ENCODE data around the gene CCR6.
"Not testable (repeated sequence)": the region's sequence is repeated elsewhere in the genome, so short reads cannot be mapped to it uniquely, and the experiment has no call there.

The CCR6 gene

DNA sequence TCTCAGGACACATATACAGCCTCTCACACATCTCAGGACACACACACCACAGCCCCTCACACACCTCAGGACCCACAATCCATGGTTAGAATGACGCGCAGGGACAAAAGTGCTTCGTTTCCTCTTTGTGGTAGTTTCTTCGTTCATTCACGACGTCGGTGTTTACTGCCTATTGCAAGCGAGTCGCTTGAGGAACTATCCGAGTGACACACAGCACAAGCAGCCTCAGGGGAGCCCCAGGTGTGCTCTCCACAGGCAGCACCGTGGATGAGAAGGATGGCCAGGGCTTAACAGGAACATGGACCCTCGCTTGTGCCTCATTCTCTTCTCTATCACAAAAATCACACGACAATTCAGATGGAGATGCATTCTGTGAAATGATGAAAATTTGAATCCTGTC lies 47.0 kb downstream of the CCR6 start:
- DNase-seq (ENCODE audit: low read depth): not testable (repeated sequence)

DNA sequence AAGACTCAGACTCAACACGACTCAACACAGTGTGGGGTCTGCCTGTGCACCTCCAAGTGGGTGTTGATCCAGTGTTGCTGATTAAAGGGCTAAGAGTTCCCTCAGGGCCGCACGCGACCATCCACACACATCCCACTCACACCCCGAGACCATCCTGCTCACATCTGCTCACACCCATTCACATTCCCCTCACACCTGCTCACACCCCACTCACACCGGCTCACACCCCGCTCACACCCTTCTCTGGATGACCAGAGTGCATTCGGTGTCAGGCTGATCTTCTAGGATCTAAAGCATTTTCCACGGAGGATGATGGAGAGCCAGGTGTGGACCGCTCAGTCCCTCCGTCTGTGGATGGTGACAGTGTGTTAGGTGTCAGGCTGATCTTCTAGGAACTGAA lies 48.4 kb downstream of the CCR6 start:
- not testable (repeated sequence) for DNase-seq (ENCODE audit: low read depth)

DNA sequence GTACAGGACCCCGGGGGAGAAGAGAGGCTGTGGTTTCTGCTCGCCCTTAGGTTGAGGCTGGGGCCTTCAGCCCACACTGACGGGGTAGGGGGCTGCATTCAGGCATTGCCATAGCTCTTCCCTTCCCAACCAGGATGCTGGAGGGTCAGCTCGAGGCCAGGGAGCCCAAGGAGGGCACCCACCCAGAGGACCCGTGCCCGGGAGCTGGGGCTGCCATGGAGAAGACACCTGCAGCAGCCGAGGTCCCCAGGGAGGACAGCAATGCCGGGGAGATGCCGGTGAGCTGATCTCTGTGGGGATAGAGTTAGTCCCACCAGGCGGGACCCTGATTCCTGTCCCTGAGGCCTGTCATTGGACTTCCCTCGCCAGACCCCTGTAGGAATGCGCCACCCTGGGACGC lies 49.1 kb downstream of the CCR6 start:
- not testable (repeated sequence) for DNase-seq (ENCODE audit: low read depth)

DNA sequence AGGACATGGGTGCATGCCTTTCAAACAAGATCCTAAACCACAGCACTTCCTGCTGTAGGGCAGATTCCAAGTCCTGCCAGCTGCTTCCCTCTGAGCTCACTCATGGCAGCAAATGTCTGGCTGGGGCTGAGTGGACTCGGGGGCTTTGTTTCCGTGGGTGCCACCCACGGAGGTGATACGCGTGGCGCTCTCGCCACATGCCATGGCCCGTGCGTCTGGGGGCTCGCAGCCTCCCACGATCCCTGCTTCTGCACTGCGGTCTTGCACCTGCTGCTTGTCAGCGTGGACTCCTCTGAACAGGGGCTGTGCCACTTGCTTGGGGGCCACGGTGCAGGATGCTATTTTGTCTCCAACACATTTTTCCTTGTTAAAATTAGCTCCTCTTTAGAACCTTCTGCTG lies 54.4 kb downstream of the CCR6 start:
- not testable (repeated sequence) for DNase-seq (ENCODE audit: low read depth)

DNA sequence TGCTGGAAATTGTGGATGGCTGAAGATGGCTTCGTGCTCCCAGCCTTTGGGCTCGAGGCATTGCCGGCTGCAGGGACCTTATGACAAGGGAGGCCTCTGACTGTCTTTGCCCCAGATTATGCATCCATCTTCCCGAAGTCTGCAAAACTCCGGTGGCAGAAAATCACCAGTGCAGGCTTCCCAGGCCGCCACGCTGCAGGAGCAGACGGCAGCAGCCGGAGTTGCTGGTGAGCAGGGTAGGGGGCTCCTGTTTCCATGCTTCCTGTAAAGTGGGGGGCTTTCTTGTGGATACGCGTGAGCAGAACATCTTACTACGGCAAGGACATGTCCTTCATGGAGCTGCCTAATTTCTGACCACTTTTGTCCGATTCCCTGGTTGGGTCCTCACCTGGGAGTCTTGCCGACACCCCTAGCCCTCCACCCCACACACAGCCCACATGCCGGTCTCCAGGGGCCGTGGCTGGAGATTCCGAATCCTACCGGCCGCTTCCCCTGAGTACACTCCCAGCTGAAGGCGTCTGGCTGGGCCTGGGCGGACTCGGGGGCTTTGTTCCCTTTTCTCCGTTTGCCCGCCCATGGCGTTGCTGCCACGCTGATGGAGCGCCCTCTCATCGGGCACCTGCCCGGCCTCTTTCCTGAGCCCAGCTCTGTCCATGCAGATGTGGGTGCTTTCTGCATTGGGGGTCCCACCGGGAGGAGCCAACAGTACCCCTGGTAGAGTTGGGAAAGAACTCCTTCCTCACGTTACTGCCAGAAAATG lies 56.2 kb downstream of the CCR6 start:
- not testable (repeated sequence) for DNase-seq (ENCODE audit: low read depth)

DNA sequence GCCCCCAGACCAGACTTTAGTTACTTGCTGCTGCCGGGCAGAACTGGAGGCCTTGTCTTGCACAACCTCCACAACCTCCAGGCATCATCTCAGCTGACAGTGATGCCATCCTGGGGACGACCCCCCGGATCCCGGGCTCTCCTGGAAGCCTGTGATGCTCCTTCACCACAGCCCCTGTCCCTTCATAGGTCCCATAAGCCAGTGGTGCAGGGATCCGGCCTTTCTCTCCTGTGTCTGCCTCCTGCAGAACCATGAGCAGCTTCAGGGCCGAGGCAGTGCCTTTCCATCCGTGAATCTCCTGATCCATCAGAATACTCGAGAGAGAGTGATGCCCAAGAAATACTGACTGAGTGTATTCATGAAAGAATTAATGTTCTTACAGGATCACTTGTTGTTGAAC lies 57.2 kb downstream of the CCR6 start:
- not testable (repeated sequence) for DNase-seq (ENCODE audit: low read depth)

GRCh38 chr6:167181351-167181750 lies 58.5 kb downstream of the CCR6 start:
- not testable (repeated sequence) for DNase-seq (ENCODE audit: low read depth)

GRCh38 chr6:167182913-167183314 lies 60.0 kb downstream of the CCR6 start:
- not testable (repeated sequence) for DNase-seq (ENCODE audit: low read depth)

- DNase-seq (ENCODE audit: low read depth): not testable (repeated sequence)
These were observed 62.2 kb downstream of the CCR6 start for GRCh38 chr6:167185101-167185500.

- DNase-seq (ENCODE audit: low read depth): not testable (repeated sequence)
These were observed 64.4 kb downstream of the CCR6 start for GRCh38 chr6:167187275-167187674.

Data from HS-5 (cell line).